ENCODE results near the gene C20orf141. TPM values are rescaled to one million over a fixed set of nuclear protein-coding genes. Genes with fewer than 3 reads are reported as not detected.

The C20orf141 gene
- total and polyA plus RNA-seq, 4 donors: not detected

Other genes with a start within 250 kb of the C20orf141 start
- gene NOP56, start 162.4 kb upstream of the C20orf141 start, total RNA-seq: 100 to 1,000 TPM; 120 to 183 TPM
- 100 to 1,000 TPM; 246 to 261 TPM for gene NOP56, start 162.4 kb upstream of the C20orf141 start, polyA plus RNA-seq (ENCODE audit: insufficient read length in 2 of 2)
- 100 to 1,000 TPM in 1 of 2 donors, 10 to 100 TPM in 1; 78.7 to 105 TPM for gene IDH3B, start 150.8 kb upstream of the C20orf141 start, total RNA-seq
- 100 to 1,000 TPM; 119 to 130 TPM for gene IDH3B, start 150.8 kb upstream of the C20orf141 start, polyA plus RNA-seq (ENCODE audit: insufficient read length in 2 of 2)
- gene EBF4, start 122.2 kb upstream of the C20orf141 start, total RNA-seq: 10 to 100 TPM; 10.2 to 17.4 TPM
- gene EBF4, start 122.2 kb upstream of the C20orf141 start, polyA plus RNA-seq (ENCODE audit: insufficient read length in 2 of 2): 10 to 100 TPM; 86.4 to 91.0 TPM
- 100 to 1,000 TPM in 1 of 2 donors, 10 to 100 TPM in 1; 37.1 to 163 TPM for gene CPXM1, start 14.4 kb upstream of the C20orf141 start, total RNA-seq
- 10 to 100 TPM; 55.9 to 84.9 TPM for gene CPXM1, start 14.4 kb upstream of the C20orf141 start, polyA plus RNA-seq (ENCODE audit: insufficient read length in 2 of 2)
- not detected for gene TMEM239, start 1.4 kb downstream of the C20orf141 start, total RNA-seq
- not detected for gene TMEM239, start 1.4 kb downstream of the C20orf141 start, polyA plus RNA-seq (ENCODE audit: insufficient read length in 2 of 2)
- gene PCED1A, start 25.7 kb downstream of the C20orf141 start, total RNA-seq: 10 to 100 TPM; 15.7 to 46.7 TPM
- gene PCED1A, start 25.7 kb downstream of the C20orf141 start, polyA plus RNA-seq (ENCODE audit: insufficient read length in 2 of 2): 10 to 100 TPM; 57.9 to 64.9 TPM
- gene VPS16, start 25.8 kb downstream of the C20orf141 start, total RNA-seq: 10 to 100 TPM; 35.3 to 57.0 TPM
- 10 to 100 TPM; 65.5 to 71.6 TPM for gene VPS16, start 25.8 kb downstream of the C20orf141 start, polyA plus RNA-seq (ENCODE audit: insufficient read length in 2 of 2)
- gene PTPRA, start 58.5 kb downstream of the C20orf141 start, total RNA-seq: 100 to 1,000 TPM; 113 to 171 TPM
- 100 to 1,000 TPM; 160 to 182 TPM for gene PTPRA, start 58.5 kb downstream of the C20orf141 start, polyA plus RNA-seq (ENCODE audit: insufficient read length in 2 of 2)
- under 1 TPM in 1 of 2 donors, not detected in 1; 0.44 TPM for gene GNRH2, start 228.6 kb downstream of the C20orf141 start, total RNA-seq
- gene GNRH2, start 228.6 kb downstream of the C20orf141 start, polyA plus RNA-seq (ENCODE audit: insufficient read length in 2 of 2): 1 to 10 TPM in 1 of 2 donors, under 1 TPM in 1; 0.68 to 1.8 TPM
- 10 to 100 TPM; 24.1 to 63.7 TPM for gene MRPS26, start 231.1 kb downstream of the C20orf141 start, total RNA-seq
- gene MRPS26, start 231.1 kb downstream of the C20orf141 start, polyA plus RNA-seq (ENCODE audit: insufficient read length in 2 of 2): 10 to 100 TPM; 84.3 to 91.1 TPM